Gastrocnemius medialis (tissue), 4 donors: ENCODE measurements around the gene ARHGEF37. TPM values are rescaled to one million over a fixed set of nuclear protein-coding genes. Genes with fewer than 3 reads are reported as not detected.
"Not testable (repeated sequence)": the region's sequence is repeated elsewhere in the genome, so short reads cannot be mapped to it uniquely, and the experiment has no call there.

Experiments used
- ATAC-seq, 2 donors: fragments of 150-250 bp; one replicate each; pipeline ENCODE4 v1.9.1; 2016
- DNase-seq, 2 donors: peaks; one replicate each; pipeline ENCODE4 v3.0.0-alpha.2; 2019
- H3K27ac ChIP-seq, 4 donors: fragments of 200-600 bp; sonication (generic); 1 replicate in 1 of 4; 2 replicates in 3 of 4; pipeline ENCODE4 v1.5.1; 2016 to 2018; ENCODE audit warnings: mild to moderate bottlenecking in 2 of 4, moderate library complexity in 1 of 4
- H3K27me3 ChIP-seq, 3 donors: fragments of 200-600 bp; sonication (generic) in 2 of 3; 1 replicate in 1 of 3; 2 replicates in 2 of 3; pipeline versions ENCODE4 v1.5.1 to v1.6.0; 2016 to 2019; ENCODE audit warnings: mild to moderate bottlenecking in 1 of 3, moderate library complexity in 1 of 3
- H3K36me3 ChIP-seq, 2 donors: fragments of 200-600 bp; sonication (generic) in 1 of 2; one replicate each; pipeline ENCODE4 v1.5.1; 2017 to 2018
- H3K4me1 ChIP-seq, 2 donors: fragments of 200-600 bp; sonication (generic) in 1 of 2; one replicate each; pipeline ENCODE4 v1.5.1; 2016 to 2017; ENCODE audit warnings: mild to moderate bottlenecking in 2 of 2
- H3K4me3 ChIP-seq, 4 donors: fragments of 200-600 bp; sonication (generic) in 3 of 4; 1 replicate in 1 of 4; 2 replicates in 3 of 4; pipeline ENCODE4 v1.5.1; 2016 to 2019; ENCODE audit warnings: mild to moderate bottlenecking in 2 of 4
- H3K9me3 ChIP-seq, 3 donors: fragments of 200-600 bp; sonication (generic) in 2 of 3; 1 replicate in 1 of 3; 2 replicates in 2 of 3; pipeline ENCODE4 v1.5.1; 2016 to 2019
- CTCF ChIP-seq, 5 experiments: fragments of 450-650 bp in 3 of 5; fragments of 200-600 bp in 2 of 5; sonication (generic) in 2 of 5; IDR thresholded peaks in 4 of 5; conservative IDR thresholded peaks in 1 of 5; 1 replicate in 4 of 5; 2 replicates in 1 of 5; pipeline ENCODE4 v1.5.1; 2016 to 2019; ENCODE audit warnings: antibody characterized with exemption in 5 of 5, mild to moderate bottlenecking in 3 of 5, moderate library complexity in 3 of 5
- POLR2A ChIP-seq, 2 donors: fragments of 450-650 bp; IDR thresholded peaks; one replicate each; pipeline ENCODE4 v1.6.1; 2017; ENCODE audit warnings: antibody characterized with exemption in 2 of 2, mild to moderate bottlenecking in 2 of 2, moderate library complexity in 2 of 2
- in situ Hi-C, 4 donors: fragments of 200-750 bp; cut with MboI; loops; one replicate each; pipeline versions ENCODE4 v1.15.0 to v1.8.0; 2017; ENCODE audit warnings: low sequenced_read_pairs in 4 of 4
- intact Hi-C: fragments of 100-400 bp; cut with DNase I; formaldehyde crosslinking; loops from one replicate; pipeline ENCODE4 v1.15.1; 2023; ENCODE audit warnings: low total_unique reads
- total RNA-seq, 4 donors: library from RNA; depleted of rRNA; stranded (reverse); fragments of >200 nt; gene quantifications; one replicate each; pipeline versions ENCODE4 v1.1.0 to v1.2.3, GENCODE V29; 2016

The ARHGEF37 gene
- total RNA-seq, 4 donors from 2014 or later, result 9.5 to 28.6 (median 21.0) TPM

GRCh38 chr5:149597618-149598017, 16.3 kb downstream of the ARHGEF37 start:
- H3K36me3 ChIP-seq, result peaks cover 0 to 11% of the 10 kb centered on the region in 2 donors
- DNase-seq (no peak), ATAC-seq (peak in 1 of 2 donors; percentile 27)
- peak overlapping the region; percentile 10 to 73 (median 30) for H3K27ac ChIP-seq
- H3K4me1 ChIP-seq, result peaks cover 0 to 37% of the 10 kb centered on the region in 2 donors
- TF ChIP-seq POLR2A (IDR thresholded peaks at IDR 0.05) (no peak), CTCF (IDR thresholded peaks at IDR 0.05 in 4 of 5, conservative IDR thresholded peaks at IDR 0.05 in 1 of 5) (no peak)
- H3K4me3 ChIP-seq, result no peak overlapping the region
- H3K9me3 ChIP-seq, result no peaks in the 10 kb centered on the region
- intact Hi-C loops (no loop called here), in situ Hi-C loops (loop anchor here in 1 of 4 donors (25.0 kb wide), 1 partner anchor 435 kb away; no protein-coding TSS in a partner anchor)
- H3K27me3 ChIP-seq, result no peaks in the 10 kb centered on the region

GRCh38 chr5:149598234-149598633, 16.9 kb downstream of the ARHGEF37 start:
- H3K9me3 ChIP-seq, ATAC-seq, DNase-seq, H3K27ac ChIP-seq, H3K4me3 ChIP-seq, H3K27me3 ChIP-seq, intact Hi-C loops: not testable (repeated sequence)
- Histone ChIP-seq H3K4me1 (peaks cover 0 to 38% of the 10 kb centered on the region in 2 donors), H3K36me3 (peaks cover 0 to 11% of the 10 kb centered on the region in 2 donors)
- in situ Hi-C loops, result loop anchor here in 1 of 4 donors (25.0 kb wide), 1 partner anchor 436 kb away; no protein-coding TSS in a partner anchor

- ATAC-seq, result no peak
- in situ Hi-C loops, result loop anchor here in 1 of 4 donors (25.0 kb wide), 1 partner anchor 437 kb away; no protein-coding TSS in a partner anchor
- Histone ChIP-seq H3K27me3 (no peaks in the 10 kb centered on the region), H3K4me3 (no peak overlapping the region), H3K4me1 (peaks cover 0 to 42% of the 10 kb centered on the region in 2 donors), H3K36me3 (peaks cover 0 to 11% of the 10 kb centered on the region in 2 donors), H3K27ac (peak overlapping the region in 3 of 4 donors; percentile 16 to 57 (median 36)), H3K9me3 (no peaks in the 10 kb centered on the region)
- no peak for DNase-seq
- TF ChIP-seq CTCF (IDR thresholded peaks at IDR 0.05 in 4 of 5, conservative IDR thresholded peaks at IDR 0.05 in 1 of 5) (no peak), POLR2A (IDR thresholded peaks at IDR 0.05) (no peak)
- intact Hi-C loops, result no loop called here
Observed at GRCh38 chr5:149598966-149599365, 17.7 kb downstream of the ARHGEF37 start.

GRCh38 chr5:149599375-149599774, 18.1 kb downstream of the ARHGEF37 start:
- intact Hi-C loops, result no loop called here
- Histone ChIP-seq H3K9me3 (no peaks in the 10 kb centered on the region), H3K4me3 (no peak overlapping the region), H3K27ac (peak overlapping the region in 3 of 4 donors; percentile 16 to 57 (median 36)), H3K36me3 (peaks cover 0 to 11% of the 10 kb centered on the region in 2 donors), H3K27me3 (no peaks in the 10 kb centered on the region), H3K4me1 (peaks cover 0 to 42% of the 10 kb centered on the region in 2 donors)
- in situ Hi-C loops, result loop anchor here in 1 of 4 donors (25.0 kb wide), 1 partner anchor 437 kb away; no protein-coding TSS in a partner anchor
- TF ChIP-seq POLR2A (IDR thresholded peaks at IDR 0.05), result no peak
- TF ChIP-seq CTCF (IDR thresholded peaks at IDR 0.05 in 4 of 5, conservative IDR thresholded peaks at IDR 0.05 in 1 of 5), result no peak
- peak in 1 of 2 donors; percentile 54 for DNase-seq
- ATAC-seq, result peak; percentile 60 to 80

GRCh38 chr5:149600932-149601331, 19.6 kb downstream of the ARHGEF37 start:
- H3K36me3 ChIP-seq, result peaks cover 0 to 11% of the 10 kb centered on the region in 2 donors

More at GRCh38 chr5:149600932-149601331, 19.6 kb downstream of the ARHGEF37 start:
- Histone ChIP-seq H3K27ac (peak overlapping the region in 1 of 4 donors; percentile 26), H3K9me3 (no peaks in the 10 kb centered on the region), H3K4me1 (peaks cover 7 to 52% of the 10 kb centered on the region in 2 donors), H3K4me3 (no peak overlapping the region), H3K27me3 (no peaks in the 10 kb centered on the region)
- ATAC-seq (no peak), DNase-seq (no peak)
- in situ Hi-C loops, result no loop called here
- intact Hi-C loops, result no loop called here
- TF ChIP-seq POLR2A (IDR thresholded peaks at IDR 0.05), result no peak
- no peak for TF ChIP-seq CTCF (IDR thresholded peaks at IDR 0.05 in 4 of 5, conservative IDR thresholded peaks at IDR 0.05 in 1 of 5)
